Activated CD8-positive, alpha-beta memory T cell treated with anti-CD3 and anti-CD28 coated beads, Interleukin-2, amount 10 ng/mL, durations not matched to agents 7 days and 5 days (primary cell): ENCODE measurements around the gene IL6R. TPM values are rescaled to one million over a fixed set of nuclear protein-coding genes. Genes with fewer than 3 reads are reported as not detected.

Experiments used
- ATAC-seq: fragments of 150-1000 bp; cut with Tn5 transposase; one replicate; pipeline ENCODE4 v1.10.0; 2021; ENCODE audit warnings: moderate library complexity
- CTCF ChIA-PET: fragments of 350-600 bp; sonication (Branson Sonifier 250); formaldehyde crosslinking; loops from one replicate; lab custom pipeline; 2021; ENCODE audit warnings: antibody characterized with exemption; lab: Charles Lee
- DNase-seq: peaks from one replicate; pipeline ENCODE4 v3.0.0-alpha.2; 2020
- H3K27ac Mint-ChIP-seq: one replicate; pipeline ENCODE4 v1.8.0; 2021; ENCODE audit warnings: mild to moderate bottlenecking, mixed read lengths
- H3K27me3 Mint-ChIP-seq: one replicate; pipeline ENCODE4 v1.8.0; 2021; ENCODE audit warnings: mixed read lengths
- H3K36me3 Mint-ChIP-seq: one replicate; pipeline ENCODE4 v1.8.0; 2021; ENCODE audit warnings: mild to moderate bottlenecking, mixed read lengths
- H3K4me1 Mint-ChIP-seq: one replicate; pipeline ENCODE4 v1.8.0; 2021; ENCODE audit warnings: mixed read lengths
- H3K4me3 Mint-ChIP-seq: one replicate; pipeline ENCODE4 v1.8.0; 2021; ENCODE audit warnings: mild to moderate bottlenecking, moderate library complexity, mixed read lengths
- H3K9me3 Mint-ChIP-seq: one replicate; pipeline ENCODE4 v1.8.0; 2022; ENCODE audit warnings: low read depth, mixed read lengths
- total RNA-seq, 2 experiments: library from RNA; stranded (reverse); gene quantifications; one replicate each; pipeline ENCODE4 v1.2.3, GENCODE V29; 2021

The IL6R gene
- total RNA-seq, 2 experiments from 2014 or later, result 0.53 to 0.66 TPM

DNA sequence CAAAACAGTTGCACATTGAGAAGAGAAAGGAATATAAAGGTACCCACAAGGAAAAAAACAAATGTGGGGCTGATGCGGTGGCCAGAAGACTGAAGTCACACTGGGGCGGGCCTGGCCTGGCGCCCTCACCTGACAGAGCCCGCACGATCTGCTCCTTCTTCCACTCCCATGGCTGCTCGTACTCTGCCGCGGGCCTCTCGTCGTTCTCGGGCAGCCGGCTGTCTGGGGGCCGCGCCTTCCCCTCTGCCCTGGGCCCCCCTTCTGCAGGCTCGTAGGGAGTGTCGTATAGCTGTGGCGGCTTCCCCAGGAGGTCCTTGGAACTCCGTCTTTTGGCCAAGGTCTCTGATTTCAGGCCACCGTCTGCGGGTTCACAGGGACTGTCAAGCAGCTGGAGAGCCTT is 83.8 kb downstream of the IL6R start:
- Mint-ChIP-seq H3K36me3 (no peaks in the 10 kb centered on the region), H3K9me3 (no peaks in the 10 kb centered on the region), H3K4me3 (no peak overlapping the region), H3K27me3 (peaks cover 35% of the 10 kb centered on the region), H3K27ac (no peak overlapping the region), H3K4me1 (peaks cover 16% of the 10 kb centered on the region)
- ATAC-seq (no peak), DNase-seq (no peak)
- CTCF ChIA-PET, result interaction anchor here (3.1 kb wide), 1 partner anchor 9 kb away, joined by 21 read pairs; no protein-coding TSS in a partner anchor

DNA sequence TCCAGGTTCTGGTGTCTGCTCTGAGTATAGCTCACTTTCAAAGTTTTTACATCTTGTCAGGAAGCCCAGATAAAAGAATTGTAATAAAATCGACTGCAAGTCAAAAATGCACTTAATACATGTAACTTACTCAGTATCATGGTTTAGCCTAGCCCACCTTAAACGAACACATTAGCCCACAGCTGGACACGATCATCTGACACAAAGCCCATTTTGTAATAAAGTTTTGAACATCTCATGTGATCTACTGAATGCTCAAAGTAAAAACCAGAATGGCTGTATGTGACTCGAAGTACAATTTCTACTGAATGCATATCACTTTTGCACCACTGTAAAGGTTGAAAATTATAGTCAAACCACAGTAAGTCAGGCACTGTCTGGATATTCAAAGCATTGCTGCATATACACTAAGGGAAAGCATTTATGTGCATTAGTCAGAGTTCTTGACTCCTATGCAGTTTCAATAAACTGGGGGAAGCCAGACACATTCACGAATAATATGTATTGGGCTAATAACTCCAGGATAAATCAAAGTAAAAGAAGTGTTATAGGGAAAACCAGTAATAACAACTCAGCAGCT is 84.6 kb downstream of the IL6R start:
- peaks cover 30% of the 10 kb centered on the region for H3K27me3 Mint-ChIP-seq
- no peaks in the 10 kb centered on the region for H3K9me3 Mint-ChIP-seq
- CTCF ChIA-PET, result interaction anchor here (3.1 kb wide), 1 partner anchor 10 kb away, joined by 21 read pairs; no protein-coding TSS in a partner anchor
- H3K4me1 Mint-ChIP-seq, result peaks cover 16% of the 10 kb centered on the region
- H3K4me3 Mint-ChIP-seq, result no peak overlapping the region
- DNase-seq, result no peak
- no peak for ATAC-seq
- H3K27ac Mint-ChIP-seq, result no peak overlapping the region
- H3K36me3 Mint-ChIP-seq, result no peaks in the 10 kb centered on the region

DNA sequence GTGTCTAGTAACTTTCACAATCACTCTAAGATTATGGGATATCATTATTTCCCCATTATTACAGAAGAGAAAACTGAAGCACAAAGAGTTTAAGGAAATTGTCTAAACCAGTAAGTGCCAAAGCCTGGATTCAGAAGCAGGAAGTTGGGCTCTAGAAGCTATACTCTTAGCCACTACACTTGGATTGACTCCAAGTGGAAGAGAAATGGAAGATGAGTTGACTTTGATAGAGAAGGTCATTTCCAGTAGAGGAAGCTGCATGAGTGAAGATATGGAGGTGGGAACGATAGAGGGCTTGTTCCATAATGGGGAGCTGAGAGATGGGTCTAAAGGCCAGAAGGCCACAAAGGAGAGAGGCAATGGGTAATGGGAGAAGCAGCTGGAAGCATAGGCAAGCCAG is 85.2 kb downstream of the IL6R start:
- ATAC-seq, result no peak
- CTCF ChIA-PET, result interaction anchor here (1.2 to 3.1 kb wide), 3 partner anchors 10 to 95 kb away, joined by 3 to 21 read pairs (median 4); no protein-coding TSS in a partner anchor
- no peaks in the 10 kb centered on the region for H3K9me3 Mint-ChIP-seq
- peaks cover 16% of the 10 kb centered on the region for H3K4me1 Mint-ChIP-seq
- no peak overlapping the region for H3K4me3 Mint-ChIP-seq
- no peaks in the 10 kb centered on the region for H3K36me3 Mint-ChIP-seq
- H3K27ac Mint-ChIP-seq, result no peak overlapping the region
- H3K27me3 Mint-ChIP-seq, result peaks cover 30% of the 10 kb centered on the region
- DNase-seq, result no peak

DNA sequence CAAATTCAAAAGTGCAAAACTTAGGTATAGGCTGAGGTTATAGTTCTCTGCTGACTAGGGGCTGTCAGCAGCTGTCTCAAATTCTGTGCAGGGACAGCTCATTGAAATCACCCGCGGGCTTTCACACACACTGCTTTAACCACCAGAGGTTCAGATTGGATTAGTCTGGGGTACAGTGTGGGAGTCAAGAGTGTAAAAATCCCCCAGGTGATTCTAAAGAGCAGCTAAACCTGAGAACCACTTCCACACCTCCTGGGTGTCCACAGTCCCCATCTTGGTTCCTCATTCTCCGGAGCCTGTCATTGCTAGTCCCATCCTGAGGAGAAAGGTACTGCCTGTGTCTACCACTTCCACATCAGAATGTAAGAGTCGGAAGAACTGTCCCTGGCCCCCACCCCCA is 87.0 kb downstream of the IL6R start:
- Mint-ChIP-seq H3K27ac (no peak overlapping the region), H3K4me3 (no peak overlapping the region), H3K9me3 (no peaks in the 10 kb centered on the region), H3K4me1 (peaks cover 21% of the 10 kb centered on the region), H3K36me3 (no peaks in the 10 kb centered on the region), H3K27me3 (peaks cover 30% of the 10 kb centered on the region)
- no peak for ATAC-seq
- DNase-seq, result no peak
- CTCF ChIA-PET, result interaction anchor here (0.7 to 1.1 kb wide), 2 partner anchors 32 to 55 kb away, joined by 3 read pairs; no protein-coding TSS in a partner anchor

DNA sequence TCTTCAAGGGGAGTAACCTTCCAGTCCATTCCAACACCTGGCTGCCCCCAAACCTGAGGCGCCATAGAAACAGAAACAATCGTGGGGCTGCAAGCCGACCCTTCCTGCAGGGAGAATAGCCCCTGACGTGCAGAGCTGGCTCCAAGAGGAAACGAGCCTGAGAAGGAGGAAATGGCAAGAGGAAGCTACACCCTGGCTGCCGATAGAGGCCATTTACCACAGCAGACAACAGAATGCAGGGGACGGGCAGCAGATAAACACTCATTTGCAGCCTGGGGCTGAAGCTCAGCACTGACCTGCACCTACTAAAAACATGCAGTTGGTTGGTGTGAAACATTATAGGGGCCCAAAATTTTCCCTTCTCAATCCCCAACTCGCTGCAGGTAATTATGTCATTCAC is 88.1 kb downstream of the IL6R start:
- Mint-ChIP-seq H3K9me3 (no peaks in the 10 kb centered on the region), H3K4me1 (peaks cover 22% of the 10 kb centered on the region), H3K27me3 (peaks cover 29% of the 10 kb centered on the region), H3K4me3 (no peak overlapping the region), H3K27ac (no peak overlapping the region), H3K36me3 (no peaks in the 10 kb centered on the region)
- ATAC-seq, result peak; percentile 84
- CTCF ChIA-PET, result interaction anchor here (0.6 to 1.4 kb wide), 3 partner anchors 12 to 273 kb away, joined by 3 to 6 read pairs (median 3); partner anchors contain the start of gene UBAP2L
- DNase-seq, result peak; percentile 49

DNA sequence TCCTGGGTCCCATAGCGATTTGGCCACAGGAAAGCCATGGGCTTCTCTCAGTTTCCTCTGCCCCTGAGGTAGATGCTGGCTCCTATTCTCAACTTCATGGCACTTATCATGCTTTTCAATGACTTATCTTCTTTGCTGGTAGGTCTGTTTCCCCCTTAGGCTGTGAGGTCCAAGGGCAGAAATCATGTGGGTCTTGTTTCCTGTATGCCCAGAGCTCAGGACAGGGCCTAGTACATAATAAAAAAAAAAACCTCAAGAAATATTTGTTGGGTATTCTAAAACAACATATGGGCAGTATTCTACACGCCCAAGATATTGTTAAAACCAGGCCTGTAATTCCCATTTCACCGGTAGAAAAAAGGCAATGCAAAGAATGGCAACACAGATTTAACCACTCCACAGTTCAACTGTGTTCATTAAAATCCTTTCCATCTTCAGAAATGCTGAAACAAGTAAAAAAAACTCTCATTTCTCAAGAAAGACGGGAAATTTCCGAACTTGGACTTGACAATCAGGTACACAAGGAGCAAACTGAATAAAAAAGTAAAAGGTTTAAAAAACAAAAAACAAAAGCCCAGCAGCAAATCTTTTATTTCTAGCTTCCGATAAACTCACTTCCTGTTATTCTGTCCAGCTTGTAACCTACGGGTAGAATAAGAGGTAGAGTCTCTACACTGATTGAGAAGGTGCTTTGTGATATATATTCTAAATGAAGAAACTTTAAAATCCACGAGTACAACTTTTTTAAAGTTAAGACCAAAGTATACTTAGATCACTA is 90.5 kb downstream of the IL6R start:
- CTCF ChIA-PET, result interaction anchor here (0.6 to 1.8 kb wide), 3 partner anchors 15 to 618 kb away, joined by 3 to 9 read pairs (median 4); no protein-coding TSS in a partner anchor
- H3K27ac Mint-ChIP-seq, result no peak overlapping the region
- peaks cover 26% of the 10 kb centered on the region for H3K4me1 Mint-ChIP-seq
- H3K4me3 Mint-ChIP-seq, result no peak overlapping the region
- no peaks in the 10 kb centered on the region for H3K9me3 Mint-ChIP-seq
- H3K36me3 Mint-ChIP-seq, result peaks cover 2% of the 10 kb centered on the region
- ATAC-seq, result no peak
- no peak for DNase-seq
- H3K27me3 Mint-ChIP-seq, result peaks cover 44% of the 10 kb centered on the region

DNA sequence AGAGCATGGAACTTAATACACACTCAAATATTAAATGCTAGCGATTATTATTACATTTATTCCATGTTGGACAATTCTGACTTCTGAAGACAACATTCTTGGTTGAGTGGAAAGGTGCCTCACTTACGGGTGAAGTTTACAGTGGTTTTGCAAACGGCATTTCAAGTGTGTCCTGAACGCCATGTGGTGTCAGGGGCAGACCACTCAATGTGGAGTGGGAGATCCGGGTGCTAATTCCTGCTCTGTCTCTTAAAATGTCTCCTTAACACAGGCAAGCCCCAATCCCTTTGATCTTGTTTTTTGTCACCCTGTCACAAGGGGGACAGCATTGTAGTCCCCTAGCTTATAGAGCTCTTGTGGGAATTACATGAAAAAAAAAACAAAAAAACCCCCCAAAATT is 91.2 kb downstream of the IL6R start:
- CTCF ChIA-PET, result no interaction called here

DNA sequence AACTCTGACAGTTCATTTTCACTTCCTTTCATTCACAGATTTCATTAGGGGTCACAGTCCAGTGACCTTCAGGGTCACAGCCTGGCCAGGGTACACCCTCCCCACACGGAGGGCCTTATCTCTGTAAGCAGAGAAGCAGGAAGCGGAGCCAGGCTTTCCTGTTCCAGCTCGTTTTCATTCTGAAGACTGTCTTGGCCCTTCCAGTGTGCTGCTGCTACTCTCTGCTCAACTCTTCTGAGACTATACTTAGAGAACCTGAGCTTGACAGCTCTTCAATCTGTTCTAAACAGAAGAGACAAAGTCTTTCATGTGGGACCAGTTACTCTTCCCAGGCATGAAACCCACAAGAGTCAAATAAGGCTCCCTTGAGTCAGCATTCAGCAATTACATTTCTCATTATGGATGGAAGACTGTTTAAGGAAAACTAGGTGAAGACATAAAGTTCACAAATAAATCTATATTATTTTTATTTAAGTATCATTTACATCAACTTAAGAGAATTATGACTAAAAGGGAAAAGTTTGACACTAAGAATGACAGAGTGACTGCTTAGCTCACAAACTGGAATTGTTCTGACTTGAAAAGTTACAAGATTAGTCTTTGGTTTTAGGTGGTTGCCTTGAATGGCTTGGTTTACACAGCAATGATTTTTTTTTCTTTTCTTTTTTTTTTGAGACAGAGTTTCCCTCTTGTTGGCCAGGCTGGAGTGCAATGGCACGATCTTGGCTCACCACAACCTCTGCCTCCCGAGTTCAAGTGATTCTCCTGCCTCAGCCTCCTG is 92.1 kb downstream of the IL6R start:
- H3K4me3 Mint-ChIP-seq, result no peak overlapping the region
- CTCF ChIA-PET, result interaction anchor here (0.7 kb wide), 1 partner anchor 18 kb away, joined by 4 read pairs; no protein-coding TSS in a partner anchor
- H3K27ac Mint-ChIP-seq, result no peak overlapping the region
- peaks cover 2% of the 10 kb centered on the region for H3K36me3 Mint-ChIP-seq
- DNase-seq (no peak), ATAC-seq (no peak)
- peaks cover 24% of the 10 kb centered on the region for H3K4me1 Mint-ChIP-seq
- H3K27me3 Mint-ChIP-seq, result peaks cover 43% of the 10 kb centered on the region
- H3K9me3 Mint-ChIP-seq, result no peaks in the 10 kb centered on the region

More for the DNA sequence above, 91.2 kb downstream of the IL6R start:
- Mint-ChIP-seq H3K36me3 (peaks cover 2% of the 10 kb centered on the region), H3K27me3 (peaks cover 47% of the 10 kb centered on the region), H3K9me3 (no peaks in the 10 kb centered on the region), H3K4me3 (no peak overlapping the region), H3K27ac (no peak overlapping the region), H3K4me1 (peaks cover 26% of the 10 kb centered on the region)
- no peak for DNase-seq
- ATAC-seq, result no peak

DNA sequence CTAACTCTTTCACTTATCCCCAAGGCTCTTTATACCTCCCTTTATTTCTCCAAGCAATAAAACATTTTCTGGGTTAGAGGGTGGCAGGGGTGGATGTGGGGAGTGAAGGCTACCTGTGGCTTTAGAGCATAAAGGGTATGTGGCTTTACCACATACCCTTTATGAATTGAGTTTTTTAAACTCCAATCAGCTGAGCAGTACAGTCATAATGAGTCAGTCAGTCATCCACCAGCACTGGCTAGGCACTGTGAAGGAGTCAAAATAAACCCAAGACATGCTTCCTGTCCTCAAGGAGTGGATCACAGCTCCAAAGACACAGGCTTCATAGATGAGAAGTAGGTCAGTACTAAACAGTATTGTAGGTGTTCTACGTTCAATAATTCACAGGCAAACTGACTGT is 94.3 kb downstream of the IL6R start:
- no peak for ATAC-seq
- peaks cover 61% of the 10 kb centered on the region for H3K27me3 Mint-ChIP-seq

DNA sequence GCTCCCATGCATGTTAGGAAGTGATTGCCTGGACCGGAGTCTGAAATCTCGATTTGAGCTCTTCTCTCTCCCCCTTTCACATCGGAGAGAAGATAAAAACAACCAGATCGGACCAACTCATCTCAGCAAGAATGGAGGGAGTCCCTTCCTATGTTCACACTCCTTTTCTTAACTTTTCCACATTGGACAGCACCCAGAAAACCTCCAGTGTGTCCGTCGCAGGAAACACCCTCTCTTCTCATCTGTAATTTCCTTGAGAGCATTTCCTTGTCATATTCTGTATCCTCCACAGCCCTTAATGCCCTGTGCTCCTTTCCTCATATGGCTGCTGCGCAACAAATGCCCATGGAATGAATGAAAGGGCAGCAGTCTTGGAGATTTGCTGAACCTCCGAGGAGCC is 95.4 kb downstream of the IL6R start:
- peaks cover 2% of the 10 kb centered on the region for H3K36me3 Mint-ChIP-seq
- H3K4me1 Mint-ChIP-seq, result peaks cover 8% of the 10 kb centered on the region
- ATAC-seq, result no peak
- peaks cover 68% of the 10 kb centered on the region for H3K27me3 Mint-ChIP-seq
- CTCF ChIA-PET, result interaction anchor here (0.8 kb wide), 1 partner anchor 20 kb away, joined by 3 read pairs; no protein-coding TSS in a partner anchor
- H3K4me3 Mint-ChIP-seq, result no peak overlapping the region
- H3K9me3 Mint-ChIP-seq, result no peaks in the 10 kb centered on the region
- DNase-seq, result no peak
- H3K27ac Mint-ChIP-seq, result no peak overlapping the region

More for the DNA sequence above, 94.3 kb downstream of the IL6R start:
- H3K27ac Mint-ChIP-seq, result no peak overlapping the region
- CTCF ChIA-PET, result interaction anchor here (2.2 kb wide), 1 partner anchor 20 kb away, joined by 8 read pairs; no protein-coding TSS in a partner anchor
- no peaks in the 10 kb centered on the region for H3K9me3 Mint-ChIP-seq
- no peak for DNase-seq
- H3K4me3 Mint-ChIP-seq, result no peak overlapping the region
- H3K36me3 Mint-ChIP-seq, result peaks cover 2% of the 10 kb centered on the region
- peaks cover 10% of the 10 kb centered on the region for H3K4me1 Mint-ChIP-seq

DNA sequence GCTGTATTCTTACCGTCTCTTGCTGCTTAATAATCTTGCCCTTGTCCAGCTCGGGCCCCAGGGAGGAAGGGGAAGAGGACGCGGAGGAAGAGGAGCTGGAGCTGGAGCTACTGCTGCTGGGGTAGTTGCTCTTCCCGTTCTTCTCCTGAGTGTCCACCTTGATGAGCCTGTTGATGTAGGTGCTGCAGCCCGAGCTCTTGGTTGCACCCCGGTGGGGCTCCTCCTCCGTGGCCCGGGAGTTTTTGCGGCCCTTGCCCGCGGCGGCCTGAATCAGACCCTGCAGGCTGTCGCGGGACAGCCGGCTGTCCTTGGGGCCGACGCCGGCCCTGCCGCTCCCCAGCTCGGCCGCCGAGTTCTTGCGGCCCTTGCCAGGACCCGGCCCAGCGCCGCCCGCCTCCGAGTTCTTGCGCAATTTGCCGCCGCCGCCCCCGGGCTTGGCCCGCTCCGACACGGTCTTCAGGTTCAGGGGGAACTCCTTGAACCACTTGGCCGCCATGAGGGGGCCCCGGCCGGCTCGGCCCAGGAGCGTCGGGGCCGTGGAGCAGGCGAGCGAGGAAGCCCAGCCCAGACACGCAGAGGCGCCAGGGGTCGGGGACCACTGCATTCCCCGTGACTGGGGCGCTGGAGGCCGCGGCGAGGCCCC is 96.4 kb downstream of the IL6R start:
- peaks cover 8% of the 10 kb centered on the region for H3K4me1 Mint-ChIP-seq
- CTCF ChIA-PET, result interaction anchor here (0.8 kb wide), 1 partner anchor 21 kb away, joined by 3 read pairs; no protein-coding TSS in a partner anchor
- peaks cover 72% of the 10 kb centered on the region for H3K27me3 Mint-ChIP-seq
- ATAC-seq (no peak), DNase-seq (no peak)
- no peak overlapping the region for H3K4me3 Mint-ChIP-seq
- H3K27ac Mint-ChIP-seq, result no peak overlapping the region
- H3K36me3 Mint-ChIP-seq, result peaks cover 2% of the 10 kb centered on the region
- H3K9me3 Mint-ChIP-seq, result no peaks in the 10 kb centered on the region

DNA sequence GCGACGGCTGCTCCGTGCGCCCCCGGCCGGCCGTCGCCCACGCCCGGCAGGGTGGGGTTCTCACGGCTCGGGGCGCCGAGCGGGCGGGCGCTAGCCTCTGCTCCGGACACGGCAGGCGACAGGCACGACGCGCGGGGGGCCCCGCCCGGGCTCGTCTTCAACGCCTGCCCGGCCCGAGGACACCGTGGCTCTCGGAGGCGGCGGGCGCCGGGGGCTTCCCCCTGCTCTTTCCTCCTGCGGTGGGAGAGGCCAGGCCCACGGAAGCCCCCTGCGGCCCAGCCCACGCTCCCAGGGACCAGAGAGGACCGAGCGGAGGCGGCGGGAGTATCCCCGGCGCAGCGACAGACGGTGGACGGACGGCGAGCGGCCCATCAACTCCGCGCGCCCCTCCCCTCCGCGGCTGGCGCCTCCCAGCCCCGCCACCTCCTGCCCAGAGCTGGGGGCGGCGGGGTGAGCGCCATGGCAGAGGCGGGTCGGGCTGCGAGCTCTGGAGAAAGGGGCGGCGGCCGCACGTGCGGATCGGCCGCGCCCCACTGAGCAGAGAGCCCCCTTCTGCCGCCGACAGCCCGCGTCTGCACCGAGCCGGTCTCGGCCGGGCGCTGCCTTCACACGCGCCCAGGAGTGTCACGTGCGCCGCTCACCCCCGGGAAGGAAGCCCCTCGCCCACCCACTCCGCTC is 97.1 kb downstream of the IL6R start, which contains the start of the genes SHE and TDRD10:
SHE (minus strand) TSS at position 347 of the 678 bp plus-strand sequence. CDS start 386 bp downstream, outside the sequence.
TDRD10 (plus strand) TSS at position 154 of the 678 bp plus-strand sequence. CDS start 4,685 bp downstream, outside the sequence.
- H3K9me3 Mint-ChIP-seq, result no peaks in the 10 kb centered on the region
- peaks cover 2% of the 10 kb centered on the region for H3K36me3 Mint-ChIP-seq
- CTCF ChIA-PET, result no interaction called here
- no peak for DNase-seq
- H3K27ac Mint-ChIP-seq, result no peak within 1 kb of the TSS
- no peak for ATAC-seq
- peaks cover 4% of the 10 kb centered on the region for H3K4me1 Mint-ChIP-seq
- H3K4me3 Mint-ChIP-seq, result no peak within 1 kb of the TSS
- H3K27me3 Mint-ChIP-seq, result peaks cover 72% of the 10 kb centered on the region
